Activated T-helper 1 cell treated with Interleukin-2 at 50 U/mL for 16 hours (primary cell): ENCODE measurements around the gene TNN.

ENCODE experiments used
- DNase-seq: peaks from one replicate; pipeline ENCODE4 v3.0.0-alpha.2; 2020; ENCODE audit warnings: low read depth

TNN gene

DNA sequence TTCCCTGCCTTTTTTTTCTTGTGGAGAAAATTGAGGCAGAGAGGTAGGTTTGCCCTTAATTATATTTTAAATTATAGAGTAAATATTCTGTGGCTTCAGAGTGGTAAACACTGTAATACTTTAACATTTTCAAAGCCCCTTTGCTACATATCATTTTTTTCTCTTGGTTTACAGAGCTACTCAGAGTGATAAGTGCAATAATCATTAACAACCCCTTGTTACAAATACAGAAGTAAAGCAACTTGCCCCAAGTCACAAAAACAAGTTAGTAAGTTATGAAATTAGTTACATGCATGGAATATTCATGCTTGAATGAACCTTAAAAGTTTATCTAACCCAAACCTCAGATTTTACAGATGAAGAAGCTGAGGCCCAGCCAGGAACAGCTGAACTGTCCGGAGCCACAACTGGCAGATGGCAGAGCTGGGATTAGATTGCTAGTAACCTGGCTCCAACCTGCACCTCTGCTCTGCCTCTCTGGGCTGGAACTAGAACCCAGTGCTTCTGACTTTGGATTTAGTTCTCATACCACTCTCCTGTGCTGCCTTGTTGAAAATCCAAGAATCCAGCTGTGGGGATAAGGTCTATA, 48.7 kb downstream of the TNN start:
- DNase-seq, result no peak

DNA sequence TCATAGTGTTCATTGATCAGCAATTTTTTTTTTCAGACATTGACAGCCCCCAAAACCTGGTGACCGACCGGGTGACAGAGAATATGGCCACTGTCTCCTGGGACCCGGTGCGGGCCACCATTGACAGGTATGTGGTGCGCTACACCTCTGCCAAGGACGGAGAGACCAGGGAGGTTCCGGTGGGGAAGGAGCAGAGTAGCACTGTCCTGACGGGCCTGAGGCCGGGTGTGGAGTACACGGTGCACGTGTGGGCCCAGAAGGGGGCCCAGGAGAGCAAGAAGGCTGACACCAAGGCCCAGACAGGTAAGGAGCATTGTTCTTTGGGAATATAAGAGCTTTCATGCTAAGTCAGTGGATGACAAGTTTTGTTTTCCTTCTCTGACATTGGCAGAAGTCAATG, 49.3 kb downstream of the TNN start:
- DNase-seq, result no peak

DNA sequence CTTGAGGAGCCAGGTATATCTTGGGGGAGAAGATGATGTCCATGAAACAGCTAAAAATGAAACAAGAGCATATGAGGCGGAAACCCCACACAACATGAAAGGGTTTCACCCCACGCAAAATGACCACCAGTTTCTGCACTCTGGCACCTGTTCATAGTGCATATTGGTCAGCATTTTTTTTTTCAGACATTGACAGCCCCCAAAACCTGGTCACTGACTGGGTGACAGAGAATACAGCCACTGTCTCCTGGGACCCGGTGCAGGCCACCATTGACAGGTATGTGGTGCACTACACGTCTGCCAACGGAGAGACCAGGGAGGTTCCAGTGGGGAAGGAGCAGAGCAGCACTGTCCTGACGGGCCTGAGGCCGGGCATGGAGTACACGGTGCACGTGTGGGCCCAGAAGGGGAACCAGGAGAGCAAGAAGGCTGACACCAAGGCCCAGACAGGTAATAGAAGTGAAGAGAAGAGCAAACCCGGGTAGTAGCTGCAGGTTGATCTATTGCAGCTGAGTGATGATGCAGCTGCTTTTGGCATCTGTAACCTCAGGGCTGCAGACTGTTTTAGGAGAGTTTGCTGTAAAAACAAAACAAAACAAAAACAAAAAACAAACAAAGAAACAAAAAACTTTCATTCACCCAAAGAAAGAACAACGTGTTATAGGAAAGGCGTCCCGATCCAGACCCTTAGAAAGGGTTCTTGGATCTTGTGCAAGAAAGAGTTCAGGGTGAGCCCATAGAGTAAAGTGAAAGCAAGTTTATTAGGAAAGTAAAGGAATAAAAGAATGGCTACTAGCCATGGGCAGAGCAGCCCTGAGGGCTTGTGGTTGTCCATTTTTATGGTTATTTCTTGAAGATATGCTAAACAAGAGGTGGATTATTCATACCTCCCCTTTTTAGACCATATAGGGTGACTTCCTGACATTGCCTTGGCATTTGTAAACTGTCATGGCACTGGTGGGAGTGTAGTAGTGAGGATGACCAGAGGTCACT, 51.0 kb downstream of the TNN start:
- no peak for DNase-seq

DNA sequence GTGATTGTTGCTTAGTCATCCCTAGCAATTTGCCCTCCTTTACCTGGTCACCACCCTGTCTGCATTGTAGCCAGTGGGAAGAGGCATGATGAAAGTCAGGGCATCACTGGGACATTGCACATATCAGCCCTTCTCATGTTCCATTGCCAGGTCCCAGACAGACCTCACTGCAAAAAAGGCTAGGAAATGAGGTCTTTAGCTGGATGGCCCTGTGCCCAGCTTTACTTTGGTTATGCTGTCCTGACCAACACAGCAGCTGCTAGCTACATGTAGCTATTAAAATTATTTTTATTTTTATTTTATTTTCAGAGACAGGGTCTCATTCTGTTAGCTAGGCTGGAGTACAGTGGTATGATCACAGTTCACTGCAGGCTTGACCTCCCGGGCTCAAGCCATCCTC, 52.9 kb downstream of the TNN start:
- no peak for DNase-seq

DNA sequence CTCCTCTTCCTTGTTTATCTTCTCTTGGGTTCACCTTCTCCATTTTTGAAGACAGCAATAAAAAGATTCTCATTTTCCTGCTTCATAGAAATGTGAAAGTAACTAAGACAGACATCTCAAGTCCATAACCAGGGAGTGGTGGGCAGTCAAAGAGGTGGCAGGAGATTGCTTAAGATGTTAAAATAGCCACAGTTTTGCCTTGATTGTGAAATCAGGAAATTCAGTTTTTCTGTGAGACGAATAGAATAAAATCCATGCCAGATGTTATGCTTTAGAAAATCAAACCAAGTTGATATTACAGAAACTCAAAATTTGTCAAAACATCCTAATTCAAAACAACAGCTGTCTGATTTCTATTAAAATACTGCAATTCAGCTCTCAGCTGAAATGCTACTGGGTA, 57.2 kb downstream of the TNN start:
- DNase-seq, result no peak

DNA sequence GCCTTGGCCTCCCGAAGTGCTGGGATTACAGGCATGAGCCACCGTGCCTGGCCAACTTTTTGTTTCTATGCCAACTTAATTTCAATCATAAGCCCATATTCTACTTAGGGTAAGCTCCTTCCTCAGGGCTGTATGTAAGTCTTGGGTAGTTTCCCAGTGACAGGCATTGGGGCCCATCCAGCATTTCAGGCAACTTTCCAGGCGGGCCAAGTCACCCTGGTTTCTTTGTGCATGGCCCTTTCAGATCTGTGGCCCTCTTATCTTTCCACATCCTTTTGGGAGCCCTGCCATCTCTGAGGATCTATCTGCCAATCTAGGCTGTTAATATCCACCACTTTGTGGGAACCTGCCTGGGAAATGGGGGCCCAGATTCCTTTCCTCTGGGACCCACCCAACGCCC, 58.7 kb downstream of the TNN start:
- no peak for DNase-seq

DNA sequence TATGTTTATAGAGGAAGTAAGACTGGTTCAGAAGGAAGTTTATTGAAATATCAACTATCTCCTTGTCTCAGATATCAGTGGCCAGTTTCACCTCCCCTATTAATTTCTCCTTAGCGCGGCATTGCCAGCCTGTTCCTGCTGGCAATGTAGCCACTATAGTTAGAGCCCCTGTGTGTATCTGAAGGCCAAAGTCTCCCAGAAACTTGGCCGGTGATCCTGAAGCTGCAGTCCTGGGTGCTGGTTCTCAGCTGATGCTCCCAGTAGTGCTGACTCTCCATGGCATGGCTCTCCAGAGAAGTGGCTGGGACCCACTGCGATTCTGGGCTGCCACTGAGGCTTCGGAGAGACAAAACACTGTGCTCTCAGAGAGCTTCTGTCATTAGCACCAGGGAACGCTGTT, 59.9 kb downstream of the TNN start:
- no peak for DNase-seq

DNA sequence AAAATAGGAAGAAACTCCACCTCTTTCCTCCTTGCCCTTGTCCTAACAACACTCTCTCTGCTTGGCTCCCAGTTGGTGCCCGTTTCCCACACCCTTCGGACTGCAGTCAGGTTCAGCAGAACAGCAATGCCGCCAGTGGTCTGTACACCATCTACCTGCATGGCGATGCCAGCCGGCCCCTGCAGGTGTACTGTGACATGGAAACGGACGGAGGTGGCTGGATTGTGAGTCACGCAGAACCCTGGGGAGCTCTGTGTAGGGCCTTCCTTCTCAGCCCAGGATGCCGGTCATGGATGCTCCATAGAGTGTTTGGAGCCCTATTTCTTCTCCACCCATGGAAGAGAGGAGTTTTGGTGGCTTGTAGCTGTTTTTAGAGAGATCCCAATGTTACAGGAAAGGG, 60.9 kb downstream of the TNN start:
- no peak for DNase-seq

DNA sequence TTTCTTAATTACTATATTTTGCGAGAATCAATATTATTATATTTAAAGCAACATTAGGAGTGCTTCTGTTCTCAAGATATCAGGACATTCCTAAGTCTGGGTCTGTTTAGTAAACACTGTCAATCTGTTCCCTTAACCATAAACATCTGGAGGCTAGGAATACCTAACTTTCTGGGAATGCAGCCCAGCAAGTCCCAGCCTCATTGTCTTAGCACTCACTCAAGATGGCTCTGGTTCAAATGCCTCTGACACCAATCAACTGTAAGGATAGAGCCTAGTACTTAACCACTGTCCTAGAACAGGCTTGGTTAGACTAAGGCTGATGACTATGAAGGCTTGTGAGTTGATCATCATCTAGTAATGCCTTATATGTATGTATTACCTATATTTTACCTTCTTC, 61.5 kb downstream of the TNN start:
- DNase-seq, result no peak

DNA sequence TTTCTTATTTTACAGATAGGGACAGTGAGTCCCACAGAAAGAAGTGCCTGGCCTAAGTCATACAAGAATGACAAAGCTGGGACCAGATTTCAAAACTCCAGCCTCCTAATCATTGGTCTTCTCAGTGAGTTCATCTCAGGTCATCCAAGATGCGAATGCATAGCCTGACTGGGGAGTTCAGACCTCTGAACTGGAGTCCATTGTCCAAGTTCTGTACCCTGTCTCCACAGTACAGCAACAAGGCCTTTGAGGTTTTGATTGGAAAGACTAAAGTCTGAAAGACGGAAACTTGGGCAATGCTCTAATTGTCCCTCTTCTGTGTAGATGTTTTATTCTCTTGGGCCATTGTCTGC, 62.0 kb downstream of the TNN start:
- no peak for DNase-seq

DNA sequence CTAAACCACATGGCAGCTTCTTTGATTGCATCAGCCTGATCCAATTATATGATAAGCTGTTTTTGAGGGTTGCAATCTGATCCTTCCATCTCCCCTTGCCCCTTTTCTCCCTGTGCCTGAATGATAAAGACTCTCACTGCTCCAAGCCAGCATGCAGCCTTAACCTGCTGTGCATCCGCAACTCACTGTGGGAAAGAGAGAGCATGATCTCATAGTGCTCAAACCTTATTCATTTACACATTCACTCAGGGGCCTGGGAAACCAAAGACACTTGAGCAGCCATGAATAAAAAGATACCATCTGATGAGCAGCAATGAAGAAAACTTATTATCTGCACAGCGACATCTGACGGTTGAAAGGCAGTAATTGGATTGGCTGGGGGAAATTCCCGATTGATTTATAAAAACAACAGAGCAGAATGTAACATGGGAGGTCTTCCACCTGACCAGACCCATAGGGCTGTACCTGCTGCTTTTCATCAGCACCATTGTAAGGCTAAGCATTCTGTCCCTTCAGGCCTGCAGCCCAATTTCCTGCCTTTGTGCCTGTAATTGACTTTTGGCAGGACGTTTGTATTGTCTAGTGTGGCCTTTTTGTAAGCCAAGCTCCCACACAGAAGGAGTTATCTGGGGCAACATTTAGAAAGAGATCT, 62.5 kb downstream of the TNN start:
- DNase-seq, result no peak

DNA sequence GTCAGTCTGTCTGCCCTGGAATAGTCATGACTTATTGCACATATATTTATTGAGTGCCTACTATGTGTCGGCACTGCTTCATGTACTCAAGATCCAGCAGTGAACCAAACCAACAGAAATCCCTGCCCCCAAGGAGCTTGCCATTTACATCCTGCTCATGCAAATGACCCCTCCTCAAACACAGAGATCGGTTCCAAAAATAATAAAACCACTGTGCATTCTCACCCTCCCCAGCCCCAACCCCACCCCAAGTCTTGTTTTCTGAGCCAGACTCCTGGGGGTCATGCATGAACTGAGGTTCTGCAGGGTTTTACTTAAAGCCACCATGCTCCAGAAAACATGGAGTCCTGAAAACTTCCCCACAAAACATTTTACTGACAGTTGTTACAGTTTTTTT, 63.0 kb downstream of the TNN start:
- DNase-seq, result no peak

DNA sequence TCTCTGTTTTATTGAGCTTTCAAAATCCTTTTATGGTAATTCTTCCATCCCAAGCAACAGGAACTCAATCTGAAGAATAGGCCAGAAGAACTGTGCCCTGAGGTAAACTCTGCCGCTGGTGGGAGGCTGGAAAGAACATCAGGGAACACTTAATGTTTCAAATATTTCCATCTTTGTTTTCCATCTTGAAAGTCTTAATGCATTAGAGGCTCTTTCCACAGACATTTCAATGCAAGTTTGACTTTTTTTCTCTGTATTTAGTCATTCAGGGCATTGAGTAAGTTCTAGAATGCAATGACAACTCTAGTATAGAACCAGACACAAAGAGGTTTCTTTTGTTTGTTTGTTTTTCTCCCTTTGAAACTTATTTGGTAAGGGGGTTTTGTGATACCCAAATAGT, 63.5 kb downstream of the TNN start:
- DNase-seq, result no peak

DNA sequence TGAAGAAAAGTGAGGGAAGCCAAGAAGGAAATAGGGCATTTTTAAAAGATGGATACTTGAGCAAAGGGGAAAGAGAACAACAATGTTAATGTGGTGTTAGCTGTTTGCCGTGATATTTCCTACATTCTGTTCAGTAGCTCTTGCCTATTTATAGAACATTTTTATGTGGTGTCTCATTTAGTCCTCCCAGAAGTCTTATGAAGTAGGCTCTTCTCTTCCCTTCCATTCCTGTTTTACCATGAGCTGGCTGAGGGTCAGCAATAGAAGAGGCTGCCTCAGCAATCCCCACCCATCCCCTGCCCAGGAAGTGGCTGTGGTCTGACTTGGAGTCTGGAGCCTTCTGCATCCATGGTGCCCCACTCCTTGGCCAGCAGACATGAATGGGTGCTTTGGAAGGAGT, 64.8 kb downstream of the TNN start:
- no peak for DNase-seq

DNA sequence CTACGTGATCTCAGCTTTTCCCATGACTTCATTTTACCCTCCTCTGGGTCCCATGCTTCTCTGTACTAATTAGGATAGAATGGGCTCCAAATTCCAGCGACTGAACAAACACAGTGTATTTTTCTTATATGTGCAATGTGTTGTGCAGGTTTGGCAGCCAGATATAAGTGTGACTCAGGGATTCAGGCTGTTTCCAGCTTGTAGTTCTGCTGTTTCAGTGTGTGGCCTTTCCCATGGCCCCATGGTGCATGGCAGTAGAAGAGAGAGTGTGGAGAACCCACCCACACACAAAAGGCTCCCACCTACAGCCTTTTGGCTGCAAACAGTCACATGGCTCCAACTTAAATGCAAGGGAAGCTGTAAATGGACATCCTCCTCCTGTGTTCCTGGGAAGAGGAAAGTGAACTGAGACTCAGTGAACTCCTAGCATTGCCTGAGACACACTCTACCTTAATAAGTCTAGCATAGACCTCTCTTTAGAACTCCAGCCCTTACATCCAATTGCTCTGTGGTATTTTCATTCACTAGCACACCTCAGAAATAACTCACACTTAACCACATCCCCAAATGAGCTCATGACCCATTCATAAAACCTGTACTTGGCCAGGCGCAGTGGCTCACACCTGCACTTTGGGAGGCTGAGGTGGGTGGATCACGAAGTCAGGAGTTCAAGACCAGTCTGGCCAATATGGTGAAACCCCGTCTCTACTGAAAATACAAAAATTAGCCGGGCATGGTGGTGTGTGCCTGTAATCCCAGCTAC, 66.2 kb downstream of the TNN start:
- no peak for DNase-seq

DNA sequence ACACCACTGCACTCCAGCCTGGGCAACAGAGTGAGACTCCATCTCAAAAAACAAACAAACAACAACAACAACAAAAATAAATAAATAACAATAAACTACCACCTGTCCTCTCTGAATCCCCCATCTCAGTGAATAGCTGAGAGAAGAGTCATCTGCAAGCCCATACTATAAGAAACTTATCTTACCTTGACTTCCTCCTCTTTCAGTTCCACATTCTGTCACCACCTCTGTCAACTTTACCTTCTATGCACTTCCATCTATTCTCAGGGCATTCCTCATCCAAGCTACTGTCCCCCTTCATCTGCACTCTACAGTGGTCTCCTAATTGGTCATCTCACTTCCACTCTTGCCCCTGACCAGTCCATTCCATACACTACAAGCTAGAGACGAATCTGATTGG, 66.9 kb downstream of the TNN start:
- no peak for DNase-seq

DNA sequence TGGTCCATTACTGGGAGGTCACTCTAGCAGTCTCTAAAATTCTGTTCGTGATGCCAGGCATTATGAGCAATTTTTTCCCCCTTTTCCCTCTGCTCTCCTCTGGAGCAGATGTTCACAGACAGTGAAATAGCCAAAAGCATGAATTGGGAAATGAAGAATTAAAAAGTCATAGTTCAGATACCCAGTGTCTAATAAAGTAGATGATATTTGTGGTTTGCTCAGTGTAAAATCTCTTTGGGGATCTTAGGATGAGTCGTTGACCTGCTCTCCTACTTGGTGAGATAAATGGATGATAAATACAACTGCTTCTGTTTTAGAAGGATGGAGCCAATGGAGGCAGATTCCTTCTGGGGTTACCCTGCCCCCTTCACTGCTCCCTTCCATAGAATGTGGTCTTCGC, 68.6 kb downstream of the TNN start:
- no peak for DNase-seq

DNA sequence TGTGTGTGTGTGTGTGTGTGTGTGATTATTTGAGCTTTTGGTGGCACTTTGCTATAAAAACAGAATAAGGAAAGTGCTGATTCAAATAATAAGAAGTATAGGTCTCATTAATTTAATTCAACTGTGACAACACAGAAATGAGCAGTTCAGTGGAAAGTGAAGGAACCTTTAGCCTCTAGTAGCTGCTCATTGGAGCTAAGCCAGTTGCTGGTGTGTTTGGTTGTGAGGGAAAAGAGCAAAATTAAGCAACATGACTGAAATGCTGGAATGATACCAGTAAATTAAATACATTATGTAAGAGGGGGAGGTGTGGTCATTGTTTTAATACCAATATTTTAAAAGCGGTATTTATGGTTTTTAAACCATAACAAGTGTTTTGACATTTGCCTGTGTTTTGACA, 69.7 kb downstream of the TNN start:
- no peak for DNase-seq

DNA sequence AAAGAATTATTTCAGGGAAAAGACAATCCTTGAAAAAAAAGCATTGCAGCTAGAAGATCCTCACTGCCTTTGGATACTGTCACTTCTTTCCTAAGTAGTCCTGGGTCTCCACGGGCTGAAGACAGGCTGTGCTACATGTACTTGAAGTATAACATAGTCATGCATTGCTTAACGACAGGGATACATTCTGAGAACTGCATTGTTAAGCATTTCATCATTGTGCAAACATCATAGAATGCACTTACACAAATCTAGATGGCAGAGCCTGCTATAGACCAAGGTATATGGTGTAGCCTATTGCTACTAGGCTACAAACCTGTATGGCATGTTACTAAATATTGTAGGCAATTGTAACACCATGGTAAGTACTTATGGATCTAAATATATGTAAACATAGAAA, 70.9 kb downstream of the TNN start:
- no peak for DNase-seq

DNA sequence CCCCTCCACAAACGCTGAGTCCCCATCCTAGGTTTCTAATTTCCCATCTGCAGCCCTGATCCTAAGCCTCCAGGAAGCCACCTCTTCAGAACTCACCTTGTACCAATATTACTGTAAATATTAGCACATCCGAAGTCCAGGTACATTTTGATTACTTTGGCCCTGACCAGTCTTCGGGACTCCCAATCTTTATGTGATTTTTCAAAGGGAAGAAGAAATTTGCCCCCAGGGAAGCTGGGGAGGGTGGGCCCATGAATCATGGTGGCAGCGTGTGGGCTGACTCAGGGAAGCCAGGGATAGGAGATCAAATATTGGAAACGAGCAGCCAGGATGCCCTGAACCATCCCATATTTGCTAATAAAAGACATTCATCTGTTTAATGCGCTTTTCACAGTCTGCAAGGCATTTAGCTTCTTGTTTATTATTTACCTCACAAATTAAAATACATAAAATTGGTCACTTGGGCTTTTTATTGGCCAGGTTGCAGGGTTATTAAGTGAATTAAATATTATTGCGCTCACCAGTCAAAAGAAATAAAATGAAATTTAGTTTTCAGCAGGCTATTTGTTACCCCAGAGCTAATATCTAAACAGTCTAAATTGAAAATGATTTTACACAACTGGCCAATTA, 78.4 kb downstream of the TNN start:
- DNase-seq, result no peak

DNA sequence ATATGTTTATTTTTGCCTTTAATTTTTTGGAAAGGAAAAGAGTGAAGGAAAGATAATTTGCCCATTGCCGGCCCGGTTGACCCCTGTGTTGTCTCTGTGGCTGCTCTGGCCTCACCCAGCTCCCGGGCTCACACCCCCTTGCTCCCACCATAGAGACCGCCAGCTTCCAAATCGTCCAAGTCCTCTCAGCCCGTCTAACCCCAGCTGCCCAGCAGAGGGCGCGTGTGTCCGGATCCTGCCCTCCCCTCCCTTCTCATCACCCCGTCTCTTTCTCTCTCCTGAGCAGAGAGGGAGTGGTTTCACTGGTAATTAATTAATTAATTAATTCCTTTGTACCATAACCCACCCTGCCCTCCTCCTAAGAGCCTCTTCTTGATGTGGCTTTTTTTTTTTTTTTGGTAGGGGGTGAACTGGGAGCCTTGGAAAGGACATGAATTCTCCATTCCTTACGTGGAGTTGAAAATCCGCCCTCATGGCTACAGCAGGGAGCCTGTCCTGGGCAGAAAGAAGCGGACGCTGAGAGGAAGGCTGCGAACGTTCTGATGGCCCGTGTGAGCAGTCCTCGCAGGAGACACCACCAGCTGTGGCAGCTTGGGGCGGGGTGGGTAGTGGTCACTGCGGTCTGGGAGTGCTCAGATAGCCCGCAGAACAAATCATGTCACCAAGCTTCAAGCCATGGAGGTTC, 79.0 kb downstream of the TNN start:
- peak; percentile 39 for DNase-seq

DNA sequence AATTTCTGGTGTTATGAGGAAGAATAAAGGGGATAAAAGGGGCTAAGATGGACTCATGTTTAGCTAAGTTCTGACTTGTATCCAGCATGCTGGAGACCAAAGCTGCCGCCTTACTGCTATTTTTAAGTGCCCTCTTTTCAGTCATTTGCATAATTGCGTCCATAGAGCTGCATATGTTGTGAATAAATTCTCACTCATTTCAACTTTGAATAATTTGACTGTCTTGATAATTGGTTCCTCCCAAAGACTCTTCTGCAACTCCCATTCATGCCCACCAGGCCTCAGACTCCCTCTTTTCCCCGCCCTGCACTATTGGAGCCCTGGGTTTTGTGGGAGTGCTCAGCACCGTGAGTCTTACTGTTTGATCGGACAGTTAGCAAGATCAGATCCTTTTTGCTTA, 79.9 kb downstream of the TNN start:
- DNase-seq, result no peak
